ENCODE results near the gene TJP3.
A peak's percentile ranks its signal among the peaks of the same experiment; 100 is the strongest.

TJP3 gene

DNA sequence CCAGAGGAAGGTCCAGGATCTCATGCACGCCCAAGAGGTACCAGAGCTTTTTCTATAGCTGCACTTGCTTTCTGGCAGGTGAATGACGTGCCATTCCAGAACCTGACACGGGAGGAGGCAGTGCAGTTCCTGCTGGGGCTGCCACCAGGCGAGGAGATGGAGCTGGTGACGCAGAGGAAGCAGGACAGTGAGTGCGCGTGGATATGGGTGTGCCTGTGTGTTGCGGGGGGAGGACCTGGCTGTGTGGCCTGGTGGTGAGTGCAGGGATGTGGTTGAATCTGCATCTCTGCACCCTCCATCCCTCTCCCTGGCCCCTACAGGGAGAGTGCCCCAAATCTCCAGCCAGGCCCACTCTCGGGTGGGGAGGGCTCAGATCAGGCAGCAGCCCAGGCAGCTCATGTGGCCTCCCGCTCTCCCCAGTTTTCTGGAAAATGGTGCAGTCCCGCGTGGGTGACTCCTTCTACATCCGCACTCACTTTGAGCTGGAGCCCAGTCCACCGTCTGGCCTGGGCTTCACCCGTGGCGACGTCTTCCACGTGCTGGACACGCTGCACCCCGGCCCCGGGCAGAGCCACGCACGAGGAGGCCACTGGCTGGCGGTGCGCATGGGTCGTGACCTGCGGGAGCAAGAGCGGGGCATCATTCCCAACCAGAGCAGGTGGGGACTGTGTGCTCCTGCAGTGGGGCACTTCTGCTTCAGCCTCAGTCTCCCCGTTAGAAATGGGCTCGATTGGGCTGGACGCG lies 30.5 kb downstream of the TJP3 start:
- ChIA-PET CTCF (no interaction called here), POLR2A (ENCODE audit: low non-redundant PET) (no interaction called here)
- TF ChIP-seq, protein P1, sequence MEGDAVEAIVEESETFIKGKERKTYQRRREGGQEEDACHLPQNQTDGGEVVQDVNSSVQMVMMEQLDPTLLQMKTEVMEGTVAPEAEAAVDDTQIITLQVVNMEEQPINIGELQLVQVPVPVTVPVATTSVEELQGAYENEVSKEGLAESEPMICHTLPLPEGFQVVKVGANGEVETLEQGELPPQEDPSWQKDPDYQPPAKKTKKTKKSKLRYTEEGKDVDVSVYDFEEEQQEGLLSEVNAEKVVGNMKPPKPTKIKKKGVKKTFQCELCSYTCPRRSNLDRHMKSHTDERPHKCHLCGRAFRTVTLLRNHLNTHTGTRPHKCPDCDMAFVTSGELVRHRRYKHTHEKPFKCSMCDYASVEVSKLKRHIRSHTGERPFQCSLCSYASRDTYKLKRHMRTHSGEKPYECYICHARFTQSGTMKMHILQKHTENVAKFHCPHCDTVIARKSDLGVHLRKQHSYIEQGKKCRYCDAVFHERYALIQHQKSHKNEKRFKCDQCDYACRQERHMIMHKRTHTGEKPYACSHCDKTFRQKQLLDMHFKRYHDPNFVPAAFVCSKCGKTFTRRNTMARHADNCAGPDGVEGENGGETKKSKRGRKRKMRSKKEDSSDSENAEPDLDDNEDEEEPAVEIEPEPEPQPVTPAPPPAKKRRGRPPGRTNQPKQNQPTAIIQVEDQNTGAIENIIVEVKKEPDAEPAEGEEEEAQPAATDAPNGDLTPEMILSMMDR (conservative IDR thresholded peaks at IDR 0.05; ENCODE audit: low read depth), result no peak
- H3K27ac ChIP-seq, result no peak overlapping the region
- no peak for DNase-seq (ENCODE audit: low spot score)

DNA sequence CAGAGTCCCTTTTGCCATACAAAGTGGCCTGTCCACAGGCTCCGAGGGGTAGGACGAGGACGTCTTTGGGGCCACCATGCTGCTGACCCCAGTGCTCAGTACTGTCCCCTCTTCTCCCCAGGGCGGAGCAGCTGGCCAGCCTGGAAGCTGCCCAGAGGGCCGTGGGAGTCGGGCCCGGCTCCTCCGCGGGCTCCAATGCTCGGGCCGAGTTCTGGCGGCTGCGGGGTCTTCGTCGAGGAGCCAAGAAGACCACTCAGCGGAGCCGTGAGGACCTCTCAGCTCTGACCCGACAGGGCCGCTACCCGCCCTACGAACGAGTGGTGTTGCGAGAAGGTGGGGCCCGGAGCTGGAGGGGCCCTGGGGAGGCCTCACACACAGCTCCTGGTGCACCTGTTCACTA lies 32.2 kb downstream of the TJP3 start:
- ChIA-PET CTCF (no interaction called here), POLR2A (ENCODE audit: low non-redundant PET) (no interaction called here)
- no peak overlapping the region for H3K27ac ChIP-seq
- TF ChIP-seq, protein P1 (conservative IDR thresholded peaks at IDR 0.05; ENCODE audit: low read depth), result no peak
- DNase-seq (ENCODE audit: low spot score), result no peak

DNA sequence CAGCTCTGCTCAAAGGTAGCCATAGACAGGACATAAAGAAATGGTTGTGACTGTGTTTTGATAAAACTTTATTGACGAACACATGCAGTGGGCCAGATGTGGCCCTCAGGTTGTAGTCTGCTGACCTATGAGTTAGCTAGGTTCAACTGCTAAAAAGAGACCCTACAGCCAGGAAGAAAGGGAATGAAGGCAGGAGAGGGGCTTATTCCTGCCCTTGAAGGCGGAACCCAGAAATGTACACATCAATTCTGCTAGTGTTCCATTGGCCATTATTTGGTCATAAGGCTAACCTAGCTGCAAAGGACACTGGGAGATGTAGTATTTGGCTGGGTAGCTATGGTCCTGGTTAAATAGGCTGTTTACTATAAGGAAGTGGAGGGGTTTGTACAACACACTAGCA lies 35.3 kb downstream of the TJP3 start:
- TF ChIP-seq, protein P1 (conservative IDR thresholded peaks at IDR 0.05; ENCODE audit: low read depth), result no peak
- POLR2A ChIA-PET (ENCODE audit: low non-redundant PET), result interaction anchor here (0.6 to 0.7 kb wide), 2 partner anchors 19 to 162 kb away, joined by 3 to 5 read pairs; no protein-coding TSS in a partner anchor
- no peak overlapping the region for H3K27ac ChIP-seq
- CTCF ChIA-PET, result no interaction called here
- DNase-seq (ENCODE audit: low spot score), result peak; percentile 35

DNA sequence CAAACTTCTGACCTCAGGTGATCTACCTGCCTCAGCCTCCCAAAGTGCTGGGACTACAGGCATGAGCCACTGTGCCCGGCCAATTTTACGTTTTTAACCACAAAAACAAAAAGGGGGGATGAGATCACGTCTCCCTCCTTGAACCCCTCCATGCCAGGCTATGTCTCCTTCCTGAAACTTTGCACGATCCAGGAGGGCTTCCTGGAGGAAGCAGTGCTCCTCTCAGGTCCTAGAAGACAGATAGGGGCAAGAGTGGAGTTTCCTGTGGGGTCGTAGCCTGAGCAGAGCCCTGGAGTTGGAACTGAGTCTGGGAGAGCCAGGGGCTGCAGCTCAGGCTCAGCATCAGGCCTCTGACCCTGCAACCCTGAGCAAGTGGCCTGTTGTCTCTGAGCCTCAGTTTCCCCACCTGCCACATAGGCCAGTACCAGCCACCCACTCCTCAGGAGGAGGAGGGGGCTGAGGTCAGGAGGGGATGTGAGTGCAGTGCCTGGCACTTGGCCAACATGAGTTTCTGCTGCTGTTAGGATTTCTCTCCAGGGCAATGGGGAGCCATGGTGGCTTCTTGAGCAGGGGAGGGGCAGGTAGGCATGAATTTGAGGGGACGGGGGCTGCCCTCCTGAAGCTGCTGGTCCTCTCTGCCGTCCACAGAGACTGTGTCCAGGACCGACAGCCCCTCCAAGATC lies 37.3 kb downstream of the TJP3 start:
- DNase-seq (ENCODE audit: low spot score), result no peak
- ChIA-PET POLR2A (ENCODE audit: low non-redundant PET) (no interaction called here), CTCF (no interaction called here)
- TF ChIP-seq, protein P1 (conservative IDR thresholded peaks at IDR 0.05; ENCODE audit: low read depth), result no peak
- H3K27ac ChIP-seq, result no peak overlapping the region

DNA sequence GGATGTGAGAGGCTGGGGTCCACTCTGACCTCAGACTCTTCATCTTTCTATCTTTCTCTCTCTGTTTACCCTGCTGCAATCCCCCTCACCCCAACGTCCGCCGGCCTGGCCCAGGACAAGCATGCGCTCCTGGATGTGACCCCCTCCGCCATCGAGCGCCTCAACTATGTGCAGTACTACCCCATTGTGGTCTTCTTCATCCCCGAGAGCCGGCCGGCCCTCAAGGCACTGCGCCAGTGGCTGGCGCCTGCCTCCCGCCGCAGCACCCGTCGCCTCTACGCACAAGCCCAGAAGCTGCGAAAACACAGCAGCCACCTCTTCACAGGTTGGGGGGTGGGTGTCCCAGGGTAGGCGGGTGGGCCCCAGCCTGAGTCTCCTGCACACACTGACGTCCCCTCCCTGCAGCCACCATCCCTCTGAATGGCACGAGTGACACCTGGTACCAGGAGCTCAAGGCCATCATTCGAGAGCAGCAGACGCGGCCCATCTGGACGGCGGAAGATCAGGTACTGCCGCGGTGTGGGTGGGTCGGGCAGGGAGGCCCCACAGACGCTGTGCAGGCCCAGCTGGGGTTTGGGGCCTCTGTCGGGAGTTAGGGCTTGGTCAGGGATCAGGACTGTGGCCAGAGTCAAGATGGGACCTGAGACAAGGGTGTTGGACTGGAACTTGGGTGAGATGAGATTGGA lies 38.3 kb downstream of the TJP3 start:
- POLR2A ChIA-PET (ENCODE audit: low non-redundant PET), result no interaction called here
- no peak for DNase-seq (ENCODE audit: low spot score)
- TF ChIP-seq, protein P1 (conservative IDR thresholded peaks at IDR 0.05; ENCODE audit: low read depth), result no peak
- CTCF ChIA-PET, result interaction anchor here (0.7 kb wide), 1 partner anchor 102 kb away, joined by 3 read pairs; no protein-coding TSS in a partner anchor
- no peak overlapping the region for H3K27ac ChIP-seq

DNA sequence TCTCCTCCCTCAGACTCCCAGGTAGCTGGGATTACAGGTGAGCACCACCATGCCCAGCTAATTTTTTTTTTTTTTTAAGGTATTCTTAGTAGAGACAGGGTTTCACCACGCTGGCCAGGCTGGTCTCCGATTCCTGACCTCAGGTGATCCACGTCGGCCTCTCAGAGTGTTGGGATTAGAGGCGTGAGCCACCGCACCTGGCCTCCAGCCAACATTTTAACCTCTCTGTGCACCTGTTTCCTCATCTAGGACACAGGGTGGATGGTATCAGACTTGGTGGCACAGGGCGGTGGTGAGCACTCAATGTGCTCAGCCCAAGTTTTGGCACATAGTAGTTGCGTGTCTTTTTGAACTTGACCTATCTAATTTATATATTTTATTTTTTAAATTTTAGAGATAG lies 40.8 kb downstream of the TJP3 start:
- no peak for DNase-seq (ENCODE audit: low spot score)
- ChIA-PET CTCF (no interaction called here), POLR2A (ENCODE audit: low non-redundant PET) (interaction anchor here (0.5 kb wide), 1 partner anchor 581 kb away, joined by 5 read pairs; no protein-coding TSS in a partner anchor)

More for the DNA sequence above, 40.8 kb downstream of the TJP3 start:
- no peak overlapping the region for H3K27ac ChIP-seq
- TF ChIP-seq, protein P1 (conservative IDR thresholded peaks at IDR 0.05; ENCODE audit: low read depth), result no peak
